Fibroblast of lung (primary cell): ENCODE data around the gene LYPD5. TPM values are rescaled to one million over a fixed set of nuclear protein-coding genes. Genes with fewer than 3 reads are reported as not detected.
"Not testable (repeated sequence)": the region's sequence is repeated elsewhere in the genome, so short reads cannot be mapped to it uniquely, and the experiment has no call there.

ENCODE experiments used
- DNase-seq, 2 donors: peaks; one replicate each; pipeline versions ENCODE4 v3.0.0 to v3.0.0-alpha.2; 2010; ENCODE audit warnings: low read depth in 2 of 2
- H2AFZ ChIP-seq: 2 replicates; pipeline ENCODE4 v1.5.1; 2012; ENCODE audit warnings: low read length, control low read depth, inconsistent platforms
- H3K27ac ChIP-seq: 2 replicates; pipeline ENCODE4 v1.5.1; 2011; ENCODE audit warnings: low read length, control low read depth; ENCODE audit not compliant: insufficient read depth
- H3K27me3 ChIP-seq: 2 replicates; pipeline ENCODE4 v1.5.1; 2011; ENCODE audit warnings: mild to moderate bottlenecking, low read length; ENCODE audit not compliant: control insufficient read depth, insufficient read depth
- H3K36me3 ChIP-seq: 2 replicates; pipeline ENCODE4 v1.5.1; 2011; ENCODE audit warnings: low read length; ENCODE audit not compliant: control insufficient read depth, insufficient read depth
- H3K4me1 ChIP-seq: 2 replicates; pipeline ENCODE4 v1.5.1; 2011; ENCODE audit warnings: low read length; ENCODE audit not compliant: control insufficient read depth, insufficient read depth; ENCODE audit errors: extremely low read depth
- H3K4me2 ChIP-seq: 2 replicates; pipeline ENCODE4 v1.5.1; 2011; ENCODE audit warnings: low read length, control low read depth; ENCODE audit not compliant: insufficient read depth; ENCODE audit errors: extremely low read depth
- H3K4me3 ChIP-seq, 4 experiments: fragments of 200-600 bp in 1 of 4; sonication (generic) in 1 of 4; replicated peaks in 1 of 4; 2 replicates each; pipeline ENCODE4 v1.5.1; 2011 to 2016; ENCODE audit warnings: low read length in 4 of 4, low read depth in 3 of 4, mild to moderate bottlenecking in 3 of 4, control low read depth in 2 of 4, inconsistent platforms in 1 of 4, mixed read lengths in 1 of 4; ENCODE audit not compliant: insufficient read depth in 1 of 4; ENCODE audit errors: control extremely low read depth in 1 of 4
- H3K79me2 ChIP-seq: 2 replicates; pipeline ENCODE4 v1.5.1; 2012; ENCODE audit warnings: mild to moderate bottlenecking, low read length, inconsistent platforms; ENCODE audit not compliant: control insufficient read depth, insufficient read depth
- H3K9ac ChIP-seq: 2 replicates; pipeline ENCODE4 v1.5.1; 2011; ENCODE audit warnings: mild to moderate bottlenecking, low read length, control low read depth; ENCODE audit not compliant: insufficient read depth
- H3K9me3 ChIP-seq: 2 replicates; pipeline ENCODE4 v1.5.1; 2012; ENCODE audit warnings: low read depth, low read length; ENCODE audit not compliant: control insufficient read depth, insufficient read depth
- H4K20me1 ChIP-seq: 2 replicates; pipeline ENCODE4 v1.5.1; 2011; ENCODE audit warnings: low read length; ENCODE audit not compliant: control insufficient read depth, insufficient read depth; ENCODE audit errors: extremely low read depth
- CTCF ChIP-seq, 2 donors: IDR thresholded peaks in 1 of 2; conservative IDR thresholded peaks in 1 of 2; 1 replicate in 1 of 2; 2 replicates in 1 of 2; pipeline ENCODE4 v1.5.1; 2011 to 2012; ENCODE audit warnings: low read length in 2 of 2, control low read depth in 1 of 2, inconsistent platforms in 1 of 2, low read depth in 1 of 2, mild to moderate bottlenecking in 1 of 2
- EZH2 ChIP-seq: IDR thresholded peaks from 2 replicates; pipeline ENCODE4 v1.5.1; 2012; ENCODE audit warnings: low read length, control low read depth, mild to moderate bottlenecking; ENCODE audit errors: missing control alignments
- polyA plus RNA-seq, 2 donors: library from polyadenylated mRNA; depleted of rRNA in 1 of 2; stranded (reverse) in 1 of 2; unstranded in 1 of 2; fragments of >200 nt; gene quantifications; 2 replicates each; pipeline ENCODE4 v1.2.1, GENCODE V29; 2011 to 2012; ENCODE audit warnings: missing spikeins in 1 of 2
- total RNA-seq: library from RNA; depleted of rRNA; stranded (reverse); fragments of >200 nt; gene quantifications from 2 replicates; pipeline ENCODE4 v1.2.1, GENCODE V29; 2014

The LYPD5 gene
- total and polyA plus RNA-seq, 2 donors (not counting 1 experiment from before 2014, with no cell fraction given), result 0.37 to 0.50 TPM

- no peaks in the 10 kb centered on the region for H3K79me2 ChIP-seq
- no peaks in the 10 kb centered on the region for H3K4me1 ChIP-seq
- H4K20me1 ChIP-seq, result no peaks in the 10 kb centered on the region
- H3K4me2 ChIP-seq, result no peak overlapping the region
- no peaks in the 10 kb centered on the region for H3K9me3 ChIP-seq
- DNase-seq, result no peak
- no peaks in the 10 kb centered on the region for H3K27me3 ChIP-seq
- TF ChIP-seq EZH2 (no peak), CTCF (conservative IDR thresholded peaks at IDR 0.05 in 1 of 2, IDR thresholded peaks at IDR 0.05 in 1 of 2; ENCODE audit: low read depth in 1 of 2, low read length in 2 of 2) (no peak)
- H3K27ac ChIP-seq, result no peak overlapping the region
- no peak overlapping the region for H3K9ac ChIP-seq
- H3K36me3 ChIP-seq, result no peaks in the 10 kb centered on the region
- no peak overlapping the region for H2AFZ ChIP-seq
- no peak overlapping the region for H3K4me3 ChIP-seq
These were observed 4.6 kb upstream of the LYPD5 start for GRCh38 chr19:43806848-43807247.

GRCh38 chr19:43806401-43806800, 4.2 kb upstream of the LYPD5 start:
- H3K79me2 ChIP-seq, H3K4me1 ChIP-seq, H3K27ac ChIP-seq, H4K20me1 ChIP-seq, H3K36me3 ChIP-seq, H3K4me2 ChIP-seq, H3K27me3 ChIP-seq, H3K9ac ChIP-seq, H2AFZ ChIP-seq, H3K9me3 ChIP-seq, DNase-seq, H3K4me3 ChIP-seq: not testable (repeated sequence)

GRCh38 chr19:43804432-43804831, 2.2 kb upstream of the LYPD5 start:
- Histone ChIP-seq H3K27me3 (no peaks in the 10 kb centered on the region), H3K27ac (no peak overlapping the region), H3K36me3 (no peaks in the 10 kb centered on the region), H3K4me2 (no peak overlapping the region), H3K9ac (no peak overlapping the region), H4K20me1 (no peaks in the 10 kb centered on the region), H2AFZ (no peak overlapping the region), H3K79me2 (no peaks in the 10 kb centered on the region), H3K4me1 (no peaks in the 10 kb centered on the region), H3K4me3 (no peak overlapping the region), H3K9me3 (no peaks in the 10 kb centered on the region)
- TF ChIP-seq CTCF (conservative IDR thresholded peaks at IDR 0.05 in 1 of 2, IDR thresholded peaks at IDR 0.05 in 1 of 2; ENCODE audit: low read depth in 1 of 2, low read length in 2 of 2) (no peak), EZH2 (no peak)
- no peak for DNase-seq
